HepG2 (cell line): Measurements from ENCODE around the gene DCAF8. TPM values are rescaled to one million over a fixed set of nuclear protein-coding genes. Genes with fewer than 3 reads are reported as not detected.

Source experiments
- AFF4 ChIP-seq: sonication (generic); formaldehyde crosslinking; IDR thresholded peaks from 2 replicates; pipeline ENCODE4 v1.4.0; 2020; ENCODE audit warnings: missing genetic modification reagents
- CEBPG ChIP-seq: IDR thresholded peaks from 2 replicates; pipeline ENCODE4 v1.6.1; 2016
- ETV6 ChIP-seq: sonication (generic); formaldehyde crosslinking; conservative IDR thresholded peaks from 2 replicates; pipeline ENCODE4 v1.4.0; 2020; ENCODE audit warnings: missing genetic modification reagents
- GATAD1 ChIP-seq: IDR thresholded peaks from 2 replicates; pipeline ENCODE4 v1.6.1; 2016; ENCODE audit warnings: missing genetic modification reagents, missing compliant biosample characterization
- HNRNPH1 ChIP-seq: fragments of 200-400 bp; formaldehyde crosslinking; optimal IDR thresholded peaks from 2 replicates; pipeline ENCODE3; 2017; ENCODE audit warnings: mild to moderate bottlenecking, low read depth, low read length
- MTA1 ChIP-seq: sonication (generic); formaldehyde crosslinking; IDR thresholded peaks from 2 replicates; pipeline ENCODE4 v1.4.0; 2020; ENCODE audit warnings: missing genetic modification reagents, mild to moderate bottlenecking, borderline replicate concordance
- NFIB ChIP-seq: sonication (generic); formaldehyde crosslinking; IDR thresholded peaks from 2 replicates; pipeline ENCODE4 v1.9.0; 2021; ENCODE audit warnings: missing genetic modification reagents, mild to moderate bottlenecking, borderline replicate concordance
- NR2C2 ChIP-seq: sonication (generic); formaldehyde crosslinking; IDR thresholded peaks from 2 replicates; pipeline ENCODE4 v1.4.0; 2020; ENCODE audit warnings: missing genetic modification reagents, mild to moderate bottlenecking, moderate library complexity, borderline replicate concordance
- POLR2AphosphoS5 ChIP-seq: IDR thresholded peaks from 2 replicates; pipeline ENCODE4 v1.6.1; 2012; ENCODE audit warnings: low read depth, low read length
- RFX5 ChIP-seq: IDR thresholded peaks from 2 replicates; pipeline ENCODE4 v1.6.1; 2011; ENCODE audit warnings: low read depth, low read length, improper control_type of control experiment
- SALL1 ChIP-seq: sonication (generic); formaldehyde crosslinking; IDR thresholded peaks from 2 replicates; pipeline ENCODE4 v1.8.0; 2022; ENCODE audit warnings: mild to moderate bottlenecking, missing genetic modification reagents
- SKI ChIP-seq: fragments of 450-650 bp; IDR thresholded peaks from one replicate; pipeline ENCODE4 v1.6.1; 2018; ENCODE audit warnings: mild to moderate bottlenecking; ENCODE audit not compliant: partially characterized antibody
- SUZ12 ChIP-seq: fragments of 150-350 bp; IDR thresholded peaks from 2 replicates; pipeline ENCODE4 v1.6.1; 2014; ENCODE audit warnings: low read depth, low read length
- TCF7 ChIP-seq: sonication (generic); IDR thresholded peaks from 2 replicates; pipeline ENCODE4 v1.6.1; 2016; ENCODE audit warnings: antibody characterized with exemption, low read depth
- ZEB1 ChIP-seq: IDR thresholded peaks from 2 replicates; pipeline ENCODE4 v1.6.1; 2012; ENCODE audit warnings: mild to moderate bottlenecking, low read depth, inconsistent platforms; ENCODE audit not compliant: insufficient replicate concordance
- ZNF33A ChIP-seq: sonication (generic); formaldehyde crosslinking; IDR thresholded peaks from 2 replicates; pipeline ENCODE4 v1.5.1; 2020; ENCODE audit warnings: missing genetic modification reagents, mild to moderate bottlenecking, moderate library complexity, borderline replicate concordance
- ZNF557 ChIP-seq: sonication (generic); formaldehyde crosslinking; IDR thresholded peaks from 2 replicates; pipeline ENCODE4 v1.4.0; 2020; ENCODE audit warnings: missing genetic modification reagents
- ZNF670 ChIP-seq: sonication (generic); formaldehyde crosslinking; IDR thresholded peaks from 2 replicates; pipeline ENCODE4 v1.8.0; 2022; ENCODE audit warnings: mild to moderate bottlenecking, missing genetic modification reagents, borderline replicate concordance
- ZNF678 ChIP-seq: sonication (generic); formaldehyde crosslinking; IDR thresholded peaks from 2 replicates; pipeline ENCODE4 v1.4.0; 2020; ENCODE audit warnings: mild to moderate bottlenecking, missing genetic modification reagents
- ZNF724P ChIP-seq: sonication (generic); formaldehyde crosslinking; IDR thresholded peaks from 2 replicates; pipeline ENCODE4 v1.8.0; 2022; ENCODE audit warnings: missing genetic modification reagents, borderline replicate concordance
- ZSCAN29 ChIP-seq: sonication (generic); formaldehyde crosslinking; conservative IDR thresholded peaks from 2 replicates; pipeline ENCODE4 v1.4.0; 2020; ENCODE audit warnings: mild to moderate bottlenecking, missing genetic modification reagents
- polyA plus RNA-seq, 8 experiments: library from polyadenylated mRNA; depleted of rRNA in 3 of 8; stranded (reverse) in 7 of 8; unstranded in 1 of 8; fragments of >200 nt; fragmentation: Illumina TruSeq in 4 of 8; extraction: Trizol in 4 of 8; gene quantifications; 2 replicates each; pipeline versions ENCODE4 v1.2.1 to v1.2.3, GENCODE V29; 2011 to 2016; ENCODE audit warnings: low read depth in 4 of 8, missing spikeins in 1 of 8, mixed read lengths in 1 of 8; ENCODE audit not compliant: insufficient read depth in 1 of 8
- total RNA-seq, 5 experiments: library from RNA; depleted of rRNA; stranded (reverse); fragments of >200 nt; fragmentation: Illumina TruSeq; extraction: Trizol; gene quantifications; 2 replicates each; pipeline ENCODE4 v1.2.3, GENCODE V29; 2016; ENCODE audit warnings: low read depth in 1 of 5
- TF ChIP-seq, protein P1 (sequence below): sonication (generic); formaldehyde crosslinking; IDR thresholded peaks from 2 replicates; pipeline ENCODE4 v1.4.0; 2020; ENCODE audit warnings: missing genetic modification reagents, borderline replicate concordance
- TF ChIP-seq, protein P2 (sequence below): sonication (generic); formaldehyde crosslinking; IDR thresholded peaks from 2 replicates; pipeline ENCODE4 v1.5.0; 2020; ENCODE audit warnings: missing genetic modification reagents

DCAF8 gene
- total and polyA plus RNA-seq, 2 of the 13 experiments (the other 11 are each of a cell fraction or from before 2014, with no cell fraction given), result 73.4 to 79.8 TPM

- TF ChIP-seq POLR2AphosphoS5 (no peak), NR2C2 (no peak; the same call in 1 of the 2 replicates), SUZ12 (no peak), SALL1 (CRISPR knock-in tag) (peak; percentile 45), NFIB (CRISPR knock-in tag) (no peak), HNRNPH1 (no peak), ZNF670 (CRISPR knock-in tag) (no peak), MTA1 (CRISPR knock-in tag) (peak; percentile 53; the same call in 1 of the 2 replicates), TCF7 (peak; percentile 25; the same call in 1 of the 2 replicates), CEBPG (CRISPR knock-in tag) (no peak), ETV6 (CRISPR knock-in tag) (no peak), ZNF678 (CRISPR knock-in tag) (no peak), ZSCAN29 (no peak), ZNF557 (CRISPR knock-in tag) (0 out of 2 replicates have a peak, but pooled peaks have one; percentile 25), ZEB1 (no peak), ZNF724P (CRISPR knock-in tag) (0 out of 2 replicates have a peak, but pooled peaks have one; percentile 51), SKI (no peak), GATAD1 (no peak), ZNF33A (no peak), AFF4 (CRISPR knock-in tag) (no peak), RFX5 (no peak)
- TF ChIP-seq, protein P1, sequence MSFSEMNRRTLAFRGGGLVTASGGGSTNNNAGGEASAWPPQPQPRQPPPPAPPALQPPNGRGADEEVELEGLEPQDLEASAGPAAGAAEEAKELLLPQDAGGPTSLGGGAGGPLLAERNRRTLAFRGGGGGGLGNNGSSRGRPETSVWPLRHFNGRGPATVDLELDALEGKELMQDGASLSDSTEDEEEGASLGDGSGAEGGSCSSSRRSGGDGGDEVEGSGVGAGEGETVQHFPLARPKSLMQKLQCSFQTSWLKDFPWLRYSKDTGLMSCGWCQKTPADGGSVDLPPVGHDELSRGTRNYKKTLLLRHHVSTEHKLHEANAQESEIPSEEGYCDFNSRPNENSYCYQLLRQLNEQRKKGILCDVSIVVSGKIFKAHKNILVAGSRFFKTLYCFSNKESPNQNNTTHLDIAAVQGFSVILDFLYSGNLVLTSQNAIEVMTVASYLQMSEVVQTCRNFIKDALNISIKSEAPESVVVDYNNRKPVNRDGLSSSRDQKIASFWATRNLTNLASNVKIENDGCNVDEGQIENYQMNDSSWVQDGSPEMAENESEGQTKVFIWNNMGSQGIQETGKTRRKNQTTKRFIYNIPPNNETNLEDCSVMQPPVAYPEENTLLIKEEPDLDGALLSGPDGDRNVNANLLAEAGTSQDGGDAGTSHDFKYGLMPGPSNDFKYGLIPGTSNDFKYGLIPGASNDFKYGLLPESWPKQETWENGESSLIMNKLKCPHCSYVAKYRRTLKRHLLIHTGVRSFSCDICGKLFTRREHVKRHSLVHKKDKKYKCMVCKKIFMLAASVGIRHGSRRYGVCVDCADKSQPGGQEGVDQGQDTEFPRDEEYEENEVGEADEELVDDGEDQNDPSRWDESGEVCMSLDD (CRISPR knock-in tag), result no peak
- TF ChIP-seq, protein P2, sequence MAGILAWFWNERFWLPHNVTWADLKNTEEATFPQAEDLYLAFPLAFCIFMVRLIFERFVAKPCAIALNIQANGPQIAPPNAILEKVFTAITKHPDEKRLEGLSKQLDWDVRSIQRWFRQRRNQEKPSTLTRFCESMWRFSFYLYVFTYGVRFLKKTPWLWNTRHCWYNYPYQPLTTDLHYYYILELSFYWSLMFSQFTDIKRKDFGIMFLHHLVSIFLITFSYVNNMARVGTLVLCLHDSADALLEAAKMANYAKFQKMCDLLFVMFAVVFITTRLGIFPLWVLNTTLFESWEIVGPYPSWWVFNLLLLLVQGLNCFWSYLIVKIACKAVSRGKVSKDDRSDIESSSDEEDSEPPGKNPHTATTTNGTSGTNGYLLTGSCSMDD (CRISPR knock-in tag), result no peak
Observed at GRCh38 chr1:160193091-160193819, 69.1 kb downstream of the DCAF8 start (continued).
